ENCODE results near the gene MUC5AC.
"Not testable (repeated sequence)": the region's sequence is repeated elsewhere in the genome, so short reads cannot be mapped to it uniquely, and the experiment has no call there.

MUC5AC gene

DNA sequence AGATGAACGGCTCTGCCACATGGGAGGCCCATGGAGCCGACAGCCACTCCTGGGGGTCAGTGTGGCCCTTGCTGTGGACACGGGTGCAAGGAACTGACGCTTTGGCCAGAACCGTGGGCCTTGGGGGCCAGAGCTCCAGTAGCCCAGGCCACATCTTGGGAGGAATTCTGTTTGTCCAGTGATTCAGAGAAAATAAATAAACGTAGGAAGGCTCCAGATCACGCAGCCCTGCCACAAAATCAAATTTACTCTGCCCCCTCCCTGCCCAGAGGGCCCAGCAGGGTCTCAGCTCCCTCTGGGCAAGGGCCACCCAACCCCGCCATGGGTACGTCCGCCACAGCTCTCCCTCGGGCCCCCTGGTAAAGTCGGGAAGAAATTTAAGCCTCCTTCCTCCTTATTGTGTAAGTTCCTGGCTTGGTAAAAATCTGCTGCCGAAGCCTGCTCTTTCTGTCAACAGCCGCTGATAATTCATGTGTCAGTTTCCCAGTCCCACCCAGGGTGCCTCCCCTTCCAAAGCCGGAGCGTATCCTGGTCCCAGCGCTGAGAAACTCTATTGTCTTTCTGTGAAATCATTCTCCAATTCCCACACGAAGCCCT lies 6.9 kb upstream of the MUC5AC start:
- H3K27me3 Mint-ChIP-seq, result peaks cover 2% of the 10 kb centered on the region
- H3K9me3 Mint-ChIP-seq (ENCODE audit: low read depth), result no peaks in the 10 kb centered on the region
- H3K36me3 Mint-ChIP-seq, result no peaks in the 10 kb centered on the region
- H3K27ac Mint-ChIP-seq, result no peak overlapping the region
- no peak overlapping the region for H3K4me3 Mint-ChIP-seq
- H3K4me1 Mint-ChIP-seq (ENCODE audit: low read depth), result peaks cover 2% of the 10 kb centered on the region

DNA sequence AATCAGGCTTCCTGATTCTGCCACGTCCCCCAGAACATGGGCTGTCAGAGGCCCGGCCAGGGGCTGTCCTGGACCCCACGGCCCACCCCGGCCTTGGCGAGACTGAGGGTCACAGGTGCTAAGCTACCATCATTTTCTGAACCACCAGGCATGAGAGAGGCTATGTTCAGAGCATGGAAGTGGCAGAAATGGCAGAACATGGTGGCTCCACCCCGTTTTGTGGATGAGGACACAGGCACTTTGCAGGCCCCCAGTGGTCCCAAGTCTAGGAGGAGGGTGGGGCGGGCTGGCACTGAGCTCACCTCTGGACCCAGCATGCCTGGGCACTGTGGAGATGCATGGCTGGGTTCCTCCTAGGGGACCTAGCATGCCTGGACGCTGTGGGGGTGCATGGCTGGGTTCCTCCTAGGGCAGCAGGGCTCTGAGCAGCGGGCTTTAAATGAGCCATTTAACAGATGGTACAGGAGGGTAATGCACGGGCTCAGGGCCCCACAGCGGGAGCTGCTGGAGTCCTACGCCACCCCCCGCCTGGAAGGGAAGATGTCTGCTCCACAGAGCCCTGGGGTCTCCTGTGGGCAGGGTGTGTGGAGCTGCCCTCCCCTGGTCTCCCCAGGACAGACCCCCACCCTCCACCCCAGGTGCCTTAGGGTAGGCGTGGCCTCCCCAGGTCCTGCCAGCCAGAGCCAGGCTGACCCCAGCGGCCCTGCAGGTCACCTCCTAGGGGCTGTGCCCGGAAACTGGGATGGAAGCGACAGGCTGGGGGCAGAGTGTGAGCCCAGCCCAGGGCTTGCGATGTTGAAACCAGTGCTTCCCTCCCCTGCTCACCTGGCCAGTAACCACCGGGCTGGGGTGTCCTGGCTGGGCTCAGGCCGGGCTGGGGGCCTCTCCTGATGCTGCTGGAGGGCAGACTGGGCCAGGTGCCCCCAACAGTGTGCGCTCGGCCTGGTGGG lies 6.1 kb upstream of the MUC5AC start:
- Mint-ChIP-seq H3K27ac (no peak overlapping the region), H3K4me1 (ENCODE audit: low read depth) (peaks cover 2% of the 10 kb centered on the region), H3K4me3 (no peak overlapping the region), H3K36me3 (no peaks in the 10 kb centered on the region), H3K27me3 (peaks cover 2% of the 10 kb centered on the region), H3K9me3 (ENCODE audit: low read depth) (no peaks in the 10 kb centered on the region)

DNA sequence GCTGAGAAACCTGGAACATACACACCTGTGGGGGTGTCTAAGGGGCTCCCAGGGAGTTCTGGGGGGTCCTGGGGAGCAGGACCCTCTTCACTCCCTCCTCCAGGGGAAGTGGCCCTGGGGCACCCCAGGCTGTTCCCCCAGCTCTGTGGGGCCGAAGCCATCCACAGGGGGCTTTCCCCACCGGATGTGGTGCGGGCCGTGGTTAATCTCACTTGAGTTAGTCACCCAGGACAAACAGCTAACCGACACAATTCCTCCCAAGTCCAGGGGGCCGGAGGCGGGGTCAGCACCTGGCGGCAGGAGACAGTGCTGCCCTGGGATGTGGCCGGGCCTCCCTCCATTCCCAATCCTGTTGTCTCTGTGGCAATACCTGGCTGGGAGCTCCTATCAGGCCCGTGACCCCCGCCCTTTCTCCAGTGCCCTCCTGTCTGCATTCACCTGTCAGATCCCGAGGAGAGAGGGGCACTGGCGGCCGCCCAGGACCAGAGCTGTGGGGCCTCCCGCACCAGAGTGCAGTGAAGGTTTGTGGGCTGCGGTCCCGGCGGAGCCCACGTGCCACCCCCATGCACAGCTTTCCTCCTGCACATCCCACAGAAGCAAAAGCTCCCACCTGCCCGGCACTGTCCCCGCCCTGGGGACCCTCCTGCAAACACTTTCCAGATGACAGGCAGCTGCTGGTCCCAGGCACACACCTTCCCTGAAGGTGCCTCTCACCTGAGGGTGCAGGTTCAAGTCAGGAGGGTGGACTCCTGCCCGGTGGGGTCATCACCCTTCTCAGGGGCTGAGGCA lies 5.2 kb upstream of the MUC5AC start:
- no peak overlapping the region for H3K27ac Mint-ChIP-seq
- no peaks in the 10 kb centered on the region for H3K9me3 Mint-ChIP-seq (ENCODE audit: low read depth)
- H3K4me3 Mint-ChIP-seq, result no peak overlapping the region
- no peaks in the 10 kb centered on the region for H3K36me3 Mint-ChIP-seq
- H3K27me3 Mint-ChIP-seq, result no peaks in the 10 kb centered on the region
- peaks cover 2% of the 10 kb centered on the region for H3K4me1 Mint-ChIP-seq (ENCODE audit: low read depth)

DNA sequence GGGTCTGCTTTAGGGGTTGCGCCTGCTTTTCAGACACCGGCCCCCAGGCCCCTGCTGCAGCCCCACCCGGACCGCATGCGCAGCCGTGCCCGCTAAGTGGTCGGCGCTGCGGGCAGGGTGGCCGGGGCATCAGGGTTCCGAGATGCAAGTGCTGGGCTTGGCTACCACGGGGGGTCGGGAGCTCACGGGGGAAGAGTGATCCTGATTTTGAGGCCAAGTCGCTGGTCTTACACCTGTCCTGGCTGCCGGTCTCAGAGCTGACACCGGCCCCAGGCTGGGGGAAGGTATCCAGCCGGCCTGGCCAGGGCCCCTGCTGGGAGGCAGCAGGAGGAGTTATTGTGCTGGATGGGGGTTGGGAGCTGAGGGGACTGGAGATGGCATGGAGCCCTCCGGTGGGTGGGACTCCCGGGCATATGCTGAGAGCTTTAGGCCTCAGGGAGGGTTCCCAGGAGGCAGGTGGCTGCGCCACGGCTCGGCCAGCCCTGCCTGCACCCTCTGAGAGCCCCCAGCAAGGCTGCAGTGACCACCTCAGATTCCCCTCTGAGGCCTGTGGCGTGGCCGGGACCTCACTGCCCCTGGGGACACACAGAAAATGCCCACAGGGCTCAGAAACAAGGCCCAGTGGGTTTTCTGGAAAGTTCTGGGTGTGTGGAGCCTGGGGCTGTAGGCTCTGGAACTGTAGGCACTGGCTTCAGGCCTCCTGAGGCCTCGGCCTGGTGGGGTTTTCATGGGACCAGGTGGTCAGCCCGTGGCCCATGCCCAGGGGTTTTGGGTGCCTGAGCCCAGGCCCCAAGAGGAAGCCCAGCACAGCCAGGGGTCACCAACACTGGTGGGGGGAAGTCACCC lies 4.4 kb upstream of the MUC5AC start:
- Mint-ChIP-seq H3K4me3 (no peak overlapping the region), H3K4me1 (ENCODE audit: low read depth) (peaks cover 2% of the 10 kb centered on the region), H3K27me3 (no peaks in the 10 kb centered on the region), H3K36me3 (no peaks in the 10 kb centered on the region), H3K9me3 (ENCODE audit: low read depth) (no peaks in the 10 kb centered on the region), H3K27ac (no peak overlapping the region)

DNA sequence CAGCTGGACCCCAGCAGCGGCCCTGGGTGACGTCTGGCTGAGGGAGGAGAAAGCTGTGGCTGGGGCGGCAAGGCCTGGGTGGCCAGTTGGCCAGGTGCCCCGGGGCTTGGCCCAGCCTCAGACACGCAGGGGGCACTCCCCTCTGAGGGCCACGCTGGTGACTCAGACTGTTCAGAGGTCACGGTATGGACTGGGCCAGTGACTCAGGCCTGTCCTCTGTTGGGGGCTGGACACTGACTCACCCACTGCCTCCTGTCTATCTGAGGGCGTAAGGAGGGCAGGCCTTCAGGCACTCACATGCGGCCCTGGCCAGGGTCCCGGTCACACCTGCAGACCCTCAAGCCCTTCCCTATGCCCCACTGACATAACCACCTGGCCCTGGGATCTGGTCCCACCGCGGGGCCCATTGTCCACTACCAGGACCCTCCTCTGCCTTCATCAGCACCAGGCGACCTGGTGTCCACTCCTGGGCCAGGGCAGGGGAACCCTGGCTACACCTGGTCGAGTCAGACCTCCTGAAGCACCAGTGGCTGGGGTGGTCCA lies 3.7 kb upstream of the MUC5AC start:
- Mint-ChIP-seq H3K4me3 (no peak overlapping the region), H3K36me3 (no peaks in the 10 kb centered on the region), H3K27ac (no peak overlapping the region), H3K4me1 (ENCODE audit: low read depth) (peaks cover 2% of the 10 kb centered on the region), H3K9me3 (ENCODE audit: low read depth) (no peaks in the 10 kb centered on the region), H3K27me3 (no peaks in the 10 kb centered on the region)

DNA sequence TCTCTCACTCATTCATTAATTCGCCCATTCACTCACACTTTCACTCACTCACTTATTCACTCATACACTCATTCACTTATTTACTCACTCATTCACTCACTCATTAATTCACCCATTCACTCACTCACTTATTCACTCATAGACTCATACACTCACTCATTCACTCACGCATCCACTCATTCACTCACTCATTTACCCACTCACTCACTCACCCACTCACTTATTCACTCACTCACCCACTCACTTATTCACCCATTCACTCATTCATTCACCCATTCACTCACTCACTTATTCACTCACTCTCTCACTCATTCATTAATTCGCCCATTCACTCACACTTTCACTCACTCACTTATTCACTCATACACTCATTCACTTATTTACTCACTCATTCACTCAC lies 3.1 kb upstream of the MUC5AC start:
- H3K27ac Mint-ChIP-seq; H3K9me3 Mint-ChIP-seq (ENCODE audit: low read depth); H3K36me3 Mint-ChIP-seq; H3K27me3 Mint-ChIP-seq; H3K4me1 Mint-ChIP-seq (ENCODE audit: low read depth); H3K4me3 Mint-ChIP-seq: not testable (repeated sequence)

DNA sequence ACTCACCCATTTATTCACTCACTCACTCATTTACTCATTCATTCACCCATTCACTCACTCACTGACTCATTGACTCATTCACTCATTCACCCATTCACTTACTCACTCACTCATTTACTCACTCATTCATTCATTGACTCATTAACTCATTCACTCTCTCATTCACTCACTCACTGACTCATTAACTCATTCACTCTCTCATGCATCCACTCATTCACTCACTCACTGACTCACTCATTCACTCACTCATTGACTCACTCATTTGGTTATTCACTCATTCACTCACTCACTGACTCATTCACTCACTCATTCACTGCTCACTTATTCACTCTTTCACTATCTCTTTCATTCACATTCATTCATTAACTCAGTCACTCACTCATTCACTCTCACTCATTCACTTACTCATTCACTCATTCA lies 2.5 kb upstream of the MUC5AC start:
- Mint-ChIP-seq H3K36me3 (no peaks in the 10 kb centered on the region), H3K27ac (no peak overlapping the region), H3K27me3 (no peaks in the 10 kb centered on the region), H3K9me3 (ENCODE audit: low read depth) (no peaks in the 10 kb centered on the region), H3K4me1 (ENCODE audit: low read depth) (peaks cover 2% of the 10 kb centered on the region), H3K4me3 (no peak overlapping the region)

DNA sequence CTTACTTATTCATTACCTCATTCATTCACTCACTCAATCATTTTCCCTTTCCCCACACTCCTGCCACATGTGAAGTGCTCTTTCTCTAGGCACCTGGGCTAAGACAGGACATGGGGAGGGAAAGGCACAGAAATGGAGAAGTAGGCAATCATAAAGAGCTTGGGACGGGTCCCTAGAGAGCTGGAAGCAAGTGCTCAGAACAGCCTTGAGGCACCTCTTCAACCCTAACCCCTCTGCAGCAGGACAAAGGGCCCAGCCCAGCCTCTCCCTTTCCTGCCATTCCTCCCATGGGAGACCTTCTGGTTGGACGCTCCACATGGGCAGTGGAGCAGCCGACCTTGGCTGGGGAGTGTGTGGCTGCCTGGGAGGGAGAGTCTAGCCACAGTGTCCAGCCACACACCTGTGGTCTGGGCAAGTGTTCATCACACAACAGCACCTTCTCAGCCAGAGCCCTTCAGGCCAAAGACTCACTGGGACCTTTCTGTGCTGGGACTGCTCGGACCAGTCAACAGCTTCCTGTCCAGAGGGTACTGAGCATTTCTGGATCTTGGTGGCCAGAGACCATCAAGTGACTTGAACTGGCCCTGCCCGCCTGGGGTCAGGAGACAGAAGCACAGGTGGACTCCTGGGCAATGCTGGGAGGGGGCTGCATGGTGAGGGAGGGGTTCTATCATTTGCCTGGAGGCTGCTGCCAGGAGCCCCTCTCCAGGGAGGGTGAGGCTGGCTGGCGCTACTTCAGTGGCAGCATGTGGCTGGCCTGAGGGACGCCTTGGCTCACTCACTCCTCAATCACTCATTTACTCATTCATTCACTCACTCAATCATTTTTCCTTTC lies 1.0 kb upstream of the MUC5AC start:
- Mint-ChIP-seq H3K36me3 (no peaks in the 10 kb centered on the region), H3K9me3 (ENCODE audit: low read depth) (no peaks in the 10 kb centered on the region), H3K27ac (no peak overlapping the region), H3K27me3 (no peaks in the 10 kb centered on the region), H3K4me1 (ENCODE audit: low read depth) (peaks cover 2% of the 10 kb centered on the region), H3K4me3 (no peak overlapping the region)

DNA sequence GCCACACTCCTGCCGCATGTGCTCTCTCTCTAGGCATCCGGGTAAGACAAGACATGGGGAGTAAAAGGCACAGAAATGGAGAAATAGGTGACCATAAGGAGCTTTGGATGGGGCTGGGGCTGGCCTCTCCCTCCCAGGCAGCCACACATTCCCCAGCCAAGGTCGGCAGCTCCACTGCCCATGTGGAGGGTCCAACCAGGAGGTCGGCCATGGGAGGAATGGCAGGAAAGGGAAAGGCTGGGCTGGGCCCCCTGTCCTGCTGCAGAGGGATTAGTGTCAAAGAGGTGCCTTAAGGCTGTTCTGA lies 460 bp upstream of the MUC5AC start:
- H3K4me1 Mint-ChIP-seq (ENCODE audit: low read depth), result peaks cover 2% of the 10 kb centered on the region
- H3K36me3 Mint-ChIP-seq, result no peaks in the 10 kb centered on the region
- no peaks in the 10 kb centered on the region for H3K9me3 Mint-ChIP-seq (ENCODE audit: low read depth)
- H3K4me3 Mint-ChIP-seq, result no peak overlapping the region
- H3K27me3 Mint-ChIP-seq, result no peaks in the 10 kb centered on the region
- no peak overlapping the region for H3K27ac Mint-ChIP-seq

DNA sequence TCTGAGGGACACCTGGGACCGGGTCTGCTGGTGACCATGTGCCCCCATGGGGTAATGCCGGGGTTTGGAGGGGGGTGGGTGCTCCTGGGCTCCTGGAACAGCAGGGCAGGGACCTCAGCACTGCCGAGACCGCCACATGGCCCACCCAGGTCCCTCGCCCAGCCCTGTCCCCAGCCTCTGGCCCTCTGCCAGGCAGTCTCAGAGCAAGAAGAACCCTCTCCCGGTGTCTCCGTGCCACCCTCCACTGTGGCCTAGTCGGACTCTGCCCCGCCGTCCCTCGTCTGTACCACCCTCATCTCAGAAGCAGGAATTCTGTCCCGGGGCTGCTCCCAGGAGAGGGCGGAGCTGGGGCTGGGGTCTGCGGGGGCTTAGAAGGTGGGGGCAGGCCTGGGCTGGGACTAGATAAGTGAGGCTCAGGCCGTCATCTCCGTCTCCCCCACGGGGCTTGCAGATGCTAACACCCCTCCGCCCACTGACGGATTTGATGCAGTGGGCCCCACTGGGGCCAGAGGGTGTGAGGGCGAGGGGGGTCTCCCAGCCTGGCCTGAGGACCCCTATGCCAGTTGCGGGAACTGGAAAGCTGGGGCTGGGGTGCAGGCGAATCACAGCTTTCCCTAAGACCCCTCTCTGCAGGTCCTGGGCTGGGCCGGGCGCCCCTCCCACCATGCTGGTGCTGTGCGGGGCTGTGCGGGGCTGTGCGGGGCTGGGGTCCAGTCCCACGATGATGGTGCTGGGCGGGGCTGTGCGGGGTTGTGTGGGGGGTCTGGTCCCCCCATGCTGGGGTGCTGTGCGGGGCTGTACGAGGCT lies 1.1 kb downstream of the MUC5AC start:
- Mint-ChIP-seq H3K36me3 (no peaks in the 10 kb centered on the region), H3K9me3 (ENCODE audit: low read depth) (no peaks in the 10 kb centered on the region), H3K4me1 (ENCODE audit: low read depth) (no peaks in the 10 kb centered on the region), H3K4me3 (no peak overlapping the region), H3K27me3 (no peaks in the 10 kb centered on the region), H3K27ac (no peak overlapping the region)

DNA sequence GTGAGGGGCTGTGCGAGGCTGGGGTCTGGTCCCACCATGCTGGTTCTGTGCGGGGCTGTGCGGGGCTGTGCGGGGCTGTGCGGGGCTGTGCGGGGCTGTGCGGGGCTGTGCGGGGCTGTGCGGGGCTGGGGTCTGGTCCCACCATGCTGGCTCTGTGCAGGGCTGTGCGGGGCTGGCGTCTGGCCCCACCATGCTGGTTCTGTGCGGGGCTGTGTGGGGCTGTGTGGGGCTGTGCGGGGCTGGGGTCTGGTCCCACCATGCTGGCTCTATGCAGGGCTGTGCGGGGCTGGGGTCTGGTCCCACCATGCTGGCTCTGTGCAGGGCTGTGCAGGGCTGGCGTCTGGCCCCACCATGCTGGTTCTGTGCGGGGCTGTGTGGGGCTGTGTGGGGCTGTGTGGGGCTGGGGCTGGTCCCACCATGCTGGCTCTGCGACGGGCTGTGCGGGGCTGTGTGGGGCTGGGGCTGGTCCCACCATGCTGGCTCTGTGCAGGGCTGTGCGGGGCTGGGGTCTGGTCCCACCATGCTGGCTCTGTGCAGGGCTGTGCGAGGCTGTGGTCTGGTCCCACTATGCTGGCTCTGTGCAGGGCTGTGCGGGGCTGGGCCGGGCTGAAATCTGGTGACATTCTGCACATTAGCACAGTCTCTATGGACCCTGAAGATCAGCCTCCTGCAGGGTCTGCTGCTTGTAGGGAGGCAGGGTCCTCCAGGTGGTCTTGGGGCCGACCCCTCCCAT lies 1.9 kb downstream of the MUC5AC start:
- H3K36me3 Mint-ChIP-seq; H3K9me3 Mint-ChIP-seq (ENCODE audit: low read depth); H3K27ac Mint-ChIP-seq; H3K4me3 Mint-ChIP-seq; H3K27me3 Mint-ChIP-seq; H3K4me1 Mint-ChIP-seq (ENCODE audit: low read depth): not testable (repeated sequence)

DNA sequence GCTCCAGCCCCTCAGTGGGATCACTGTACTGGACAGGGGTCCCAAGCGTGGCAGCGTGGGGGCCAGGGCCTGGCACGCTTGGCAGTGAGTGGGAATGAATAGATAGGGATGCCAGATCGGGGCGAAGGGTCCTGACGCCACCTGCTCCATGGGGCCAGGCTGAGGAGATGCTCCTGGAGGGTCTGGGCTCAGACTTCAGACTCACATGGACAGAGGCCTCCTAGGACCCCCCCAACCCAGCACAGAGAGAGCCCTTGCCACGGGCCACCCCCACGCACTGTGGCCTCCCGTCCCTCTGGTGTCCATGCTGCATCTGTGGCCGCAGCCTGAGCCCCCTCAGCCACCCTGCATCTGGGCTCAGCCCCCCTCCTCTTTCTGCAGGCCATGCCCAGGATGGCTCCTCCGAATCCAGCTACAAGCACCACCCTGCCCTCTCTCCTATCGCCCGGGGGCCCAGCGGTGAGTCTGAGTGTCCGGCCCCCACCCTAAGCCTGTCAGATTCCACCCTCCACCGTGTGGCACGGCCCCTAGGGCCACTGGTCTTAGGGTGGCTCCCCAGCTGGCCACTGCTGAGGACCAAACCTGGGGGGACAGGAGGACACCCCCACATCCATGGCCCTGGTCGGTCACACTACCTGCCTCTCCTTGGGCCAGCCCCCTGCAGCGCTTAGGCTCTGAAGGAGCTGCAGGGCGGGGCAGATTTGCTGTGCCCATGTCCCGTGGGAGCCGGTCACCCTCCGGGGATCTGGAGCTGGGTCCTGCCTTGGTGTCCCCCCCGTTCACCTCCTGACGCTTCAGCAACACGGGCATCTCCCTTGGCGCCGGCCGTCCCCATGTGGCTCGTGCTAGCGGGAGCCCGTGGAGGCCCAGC lies 2.7 kb downstream of the MUC5AC start:
- Mint-ChIP-seq H3K4me3 (no peak overlapping the region), H3K9me3 (ENCODE audit: low read depth) (no peaks in the 10 kb centered on the region), H3K27me3 (no peaks in the 10 kb centered on the region), H3K4me1 (ENCODE audit: low read depth) (no peaks in the 10 kb centered on the region), H3K27ac (no peak overlapping the region), H3K36me3 (no peaks in the 10 kb centered on the region)
